Measurements from ENCODE around the gene PTPRN2. TPM values are rescaled to one million over a fixed set of nuclear protein-coding genes. Genes with fewer than 3 reads are reported as not detected.

The PTPRN2 gene
- total RNA-seq, 1 experiment from 2014 or later: 0.11 TPM

- no TSS peak for BruUV-seq (replicated peaks)
- CTCF ChIA-PET: no interaction called here
These were observed 917.8 kb downstream of the PTPRN2 start for GRCh38 chr7:157669768-157670351.

GRCh38 chr7:157668884-157669767 is 918.5 kb downstream of the PTPRN2 start:
- no peak overlapping the region for H3K4me3 ChIP-seq (ENCODE audit: low read depth, low read length, poor library complexity, severe bottlenecking)
- BruUV-seq (replicated peaks): no TSS peak

More at GRCh38 chr7:157669768-157670351, 917.8 kb downstream of the PTPRN2 start:
- no peak for DNase-seq (ENCODE audit: low spot score)
- H3K4me1 ChIP-seq (ENCODE audit: insufficient read depth, low read length, poor library complexity, severe bottlenecking): no peaks in the 10 kb centered on the region
- no peaks in the 10 kb centered on the region for H3K9me3 ChIP-seq (ENCODE audit: low read depth, low read length, poor library complexity, severe bottlenecking)
- H3K27me3 ChIP-seq (replicated peaks; ENCODE audit: insufficient read depth, low read depth, low read length, poor library complexity): peaks cover 8% of the 10 kb centered on the region
- intact Hi-C loops (cut with micrococcal nuclease; ENCODE audit: unreplicated experiment): no loop called here
- TF ChIP-seq EZH2 (IDR thresholded peaks at IDR 0.05; ENCODE audit: borderline replicate concordance, low read depth, low read length, poor library complexity, severe bottlenecking) (no peak), CTCF (conservative IDR thresholded peaks at IDR 0.05; ENCODE audit: low read depth, low read length) (no peak)
- POLR2A ChIA-PET (ENCODE audit: low non-redundant PET): no interaction called here
- no peak overlapping the region for H3K27ac ChIP-seq (ENCODE audit: low read depth, low read length, poor library complexity, severe bottlenecking)
- H3K36me3 ChIP-seq (ENCODE audit: insufficient read depth, low read length, poor library complexity, severe bottlenecking): no peaks in the 10 kb centered on the region
- no peak overlapping the region for H3K4me3 ChIP-seq (ENCODE audit: low read depth, low read length, poor library complexity, severe bottlenecking)

More at GRCh38 chr7:157668884-157669767, 918.5 kb downstream of the PTPRN2 start:
- Histone ChIP-seq H3K27me3 (replicated peaks; ENCODE audit: insufficient read depth, low read depth, low read length, poor library complexity) (peaks cover 5% of the 10 kb centered on the region), H3K9me3 (ENCODE audit: low read depth, low read length, poor library complexity, severe bottlenecking) (no peaks in the 10 kb centered on the region), H3K27ac (ENCODE audit: low read depth, low read length, poor library complexity, severe bottlenecking) (no peak overlapping the region), H3K36me3 (ENCODE audit: insufficient read depth, low read length, poor library complexity, severe bottlenecking) (no peaks in the 10 kb centered on the region), H3K4me1 (ENCODE audit: insufficient read depth, low read length, poor library complexity, severe bottlenecking) (no peaks in the 10 kb centered on the region)
- CTCF ChIA-PET: no interaction called here
- TF ChIP-seq EZH2 (IDR thresholded peaks at IDR 0.05; ENCODE audit: borderline replicate concordance, low read depth, low read length, poor library complexity, severe bottlenecking): no peak
- TF ChIP-seq CTCF (conservative IDR thresholded peaks at IDR 0.05; ENCODE audit: low read depth, low read length): no peak
- POLR2A ChIA-PET (ENCODE audit: low non-redundant PET): no interaction called here
- no peak for DNase-seq (ENCODE audit: low spot score)
- intact Hi-C loops (cut with micrococcal nuclease; ENCODE audit: unreplicated experiment): no loop called here

Measured in A673 (cell line).